MV-4-11 (cell line): ENCODE data around the gene KIFAP3.
A peak's percentile ranks its signal among the peaks of the same experiment; 100 is the strongest.
"Not testable (repeated sequence)": the region's sequence is repeated elsewhere in the genome, so short reads cannot be mapped to it uniquely, and the experiment has no call there.

ENCODE experiments used
- DNase-seq: peaks from one replicate; lab custom pipeline; 2025; lab: John Stamatoyannopoulos, UW

KIFAP3 gene

GRCh38 chr1:170063109-170063826 lies 11.2 kb downstream of the KIFAP3 start:
- no peak for DNase-seq

- not testable (repeated sequence) for DNase-seq
Observed at GRCh38 chr1:170061676-170062075, 12.8 kb downstream of the KIFAP3 start.

GRCh38 chr1:170060015-170060520 lies 14.4 kb downstream of the KIFAP3 start:
- DNase-seq = not testable (repeated sequence)

- no peak for DNase-seq
Observed at GRCh38 chr1:170049176-170049800, 25.2 kb downstream of the KIFAP3 start.

GRCh38 chr1:170048515-170048914 lies 26.0 kb downstream of the KIFAP3 start:
- no peak for DNase-seq

- no peak for DNase-seq
Observed at GRCh38 chr1:170044187-170044586, 30.3 kb downstream of the KIFAP3 start.

GRCh38 chr1:170041423-170042192 lies 32.9 kb downstream of the KIFAP3 start:
- no peak for DNase-seq

- no peak for DNase-seq
Observed at GRCh38 chr1:170032531-170033280, 41.8 kb downstream of the KIFAP3 start.

GRCh38 chr1:170030212-170030611 lies 44.3 kb downstream of the KIFAP3 start:
- DNase-seq = no peak

- DNase-seq = no peak
Observed at GRCh38 chr1:170027760-170028159, 46.7 kb downstream of the KIFAP3 start.

GRCh38 chr1:170020859-170021258 lies 53.6 kb downstream of the KIFAP3 start:
- peak; percentile 24 for DNase-seq

- DNase-seq = no peak
Observed at GRCh38 chr1:170017478-170017877, 57.0 kb downstream of the KIFAP3 start.

GRCh38 chr1:170012920-170013319 lies 61.6 kb downstream of the KIFAP3 start:
- no peak for DNase-seq

- peak; percentile 38 for DNase-seq
Observed at GRCh38 chr1:170010443-170010842, 64.1 kb downstream of the KIFAP3 start.

- DNase-seq = no peak
Observed at GRCh38 chr1:170009551-170009950, 64.9 kb downstream of the KIFAP3 start.

- not testable (repeated sequence) for DNase-seq
Observed at GRCh38 chr1:170008745-170009144, 65.8 kb downstream of the KIFAP3 start.

GRCh38 chr1:170003270-170003835 lies 71.1 kb downstream of the KIFAP3 start:
- DNase-seq = not testable (repeated sequence)

- no peak for DNase-seq
Observed at GRCh38 chr1:170001266-170001665, 73.2 kb downstream of the KIFAP3 start.

- DNase-seq = no peak
Observed at GRCh38 chr1:169999761-170000160, 74.7 kb downstream of the KIFAP3 start.

- no peak for DNase-seq
Observed at GRCh38 chr1:169999331-169999741, 75.2 kb downstream of the KIFAP3 start.

GRCh38 chr1:169995993-169996392 lies 78.5 kb downstream of the KIFAP3 start:
- no peak for DNase-seq

GRCh38 chr1:169989246-169989645 lies 85.2 kb downstream of the KIFAP3 start:
- no peak for DNase-seq
